Breast epithelium (tissue), 4 donors: ENCODE data around the gene HEG1. TPM values are rescaled to one million over a fixed set of nuclear protein-coding genes. Genes with fewer than 3 reads are reported as not detected.
A peak's percentile ranks its signal among the peaks of the same experiment; 100 is the strongest.

ENCODE experiments used
- DNase-seq, 2 donors: peaks; one replicate each; pipeline ENCODE4 v3.0.0-alpha.2; 2019; ENCODE audit warnings: low spot score in 2 of 2
- H3K27ac ChIP-seq, 2 donors: fragments of 200-600 bp; sonication (generic) in 1 of 2; one replicate each; pipeline ENCODE4 v1.5.1; 2016 to 2019; ENCODE audit warnings: mild to moderate bottlenecking in 1 of 2
- H3K27me3 ChIP-seq, 2 donors: fragments of 200-600 bp; sonication (generic) in 1 of 2; one replicate each; pipeline versions ENCODE4 v1.5.1 to v1.6.0; 2017 to 2019; ENCODE audit warnings: control low read depth in 1 of 2, mild to moderate bottlenecking in 1 of 2
- H3K36me3 ChIP-seq: fragments of 200-600 bp; one replicate; pipeline ENCODE4 v1.5.1; 2019
- H3K4me1 ChIP-seq, 2 donors: fragments of 200-600 bp; sonication (generic); one replicate each; pipeline ENCODE4 v1.5.1; 2016 to 2019; ENCODE audit warnings: control low read depth in 1 of 2
- H3K4me3 ChIP-seq, 3 donors: fragments of 200-600 bp; sonication (generic); 1 replicate in 2 of 3; 2 replicates in 1 of 3; pipeline ENCODE4 v1.5.1; 2016 to 2019; ENCODE audit warnings: mild to moderate bottlenecking in 3 of 3, moderate library complexity in 2 of 3
- H3K9me3 ChIP-seq, 2 donors: fragments of 200-600 bp; sonication (generic) in 1 of 2; one replicate each; pipeline ENCODE4 v1.5.1; 2016 to 2019; ENCODE audit warnings: control low read depth in 1 of 2
- CTCF ChIP-seq, 3 donors: fragments of 450-650 bp; IDR thresholded peaks; one replicate each; pipeline ENCODE4 v1.5.1; 2016 to 2017; ENCODE audit warnings: antibody characterized with exemption in 3 of 3, mild to moderate bottlenecking in 3 of 3, moderate library complexity in 3 of 3
- POLR2A ChIP-seq: fragments of 450-650 bp; IDR thresholded peaks from one replicate; pipeline ENCODE4 v1.6.1; 2016; ENCODE audit warnings: antibody characterized with exemption, mild to moderate bottlenecking, moderate library complexity
- POLR2AphosphoS5 ChIP-seq, 3 donors: sonication (generic); formaldehyde crosslinking; IDR thresholded peaks; one replicate each; pipeline ENCODE4 v1.6.1; 2017; ENCODE audit warnings: antibody characterized with exemption in 3 of 3
- intact Hi-C: fragments of 100-400 bp; cut with DNase I; formaldehyde crosslinking; loops from one replicate; pipeline ENCODE4 v1.15.1; 2023; ENCODE audit warnings: low total_unique reads
- total RNA-seq, 3 donors: library from RNA; depleted of rRNA; stranded (reverse); fragments of >200 nt; gene quantifications; one replicate each; pipeline ENCODE4 v1.1.0, GENCODE V29; 2016

Gene HEG1
- total RNA-seq, 3 donors from 2014 or later = 36.0 to 45.9 (median 45.1) TPM

- Histone ChIP-seq H3K4me1 (peaks cover 4 to 9% of the 10 kb centered on the region in 2 donors), H3K4me3 (no peak overlapping the region), H3K27ac (peak overlapping the region; percentile 63 to 64), H3K27me3 (no peaks in the 10 kb centered on the region), H3K9me3 (no peaks in the 10 kb centered on the region), H3K36me3 (no peaks in the 10 kb centered on the region)
- TF ChIP-seq CTCF (IDR thresholded peaks at IDR 0.05) (no peak), POLR2AphosphoS5 (IDR thresholded peaks at IDR 0.05) (peak; percentile 44 to 78 (median 73)), POLR2A (no peak)
- no peak for DNase-seq
- intact Hi-C loops = no loop called here
Measured at GRCh38 chr3:125061170-125061569, 5.4 kb upstream of the HEG1 start.

GRCh38 chr3:125059488-125060245, 3.9 kb upstream of the HEG1 start:
- intact Hi-C loops = no loop called here
- no peaks in the 10 kb centered on the region for H3K9me3 ChIP-seq
- no peaks in the 10 kb centered on the region for H3K36me3 ChIP-seq
- DNase-seq = no peak
- no peak overlapping the region for H3K27ac ChIP-seq
- no peaks in the 10 kb centered on the region for H3K27me3 ChIP-seq
- peaks cover 4 to 9% of the 10 kb centered on the region in 2 donors for H3K4me1 ChIP-seq
- no peak overlapping the region for H3K4me3 ChIP-seq
- no peak for TF ChIP-seq POLR2AphosphoS5 (IDR thresholded peaks at IDR 0.05)
- TF ChIP-seq CTCF (IDR thresholded peaks at IDR 0.05) = no peak
- no peak for TF ChIP-seq POLR2A

GRCh38 chr3:125058959-125059358, 3.2 kb upstream of the HEG1 start:
- no peaks in the 10 kb centered on the region for H3K36me3 ChIP-seq
- TF ChIP-seq CTCF (IDR thresholded peaks at IDR 0.05) (no peak), POLR2A (no peak), POLR2AphosphoS5 (IDR thresholded peaks at IDR 0.05) (no peak)
- intact Hi-C loops = no loop called here
- peaks cover 4 to 9% of the 10 kb centered on the region in 2 donors for H3K4me1 ChIP-seq
- no peaks in the 10 kb centered on the region for H3K9me3 ChIP-seq
- no peak for DNase-seq
- no peak overlapping the region for H3K27ac ChIP-seq
- no peaks in the 10 kb centered on the region for H3K27me3 ChIP-seq
- H3K4me3 ChIP-seq = no peak overlapping the region

GRCh38 chr3:125058529-125058928, 2.7 kb upstream of the HEG1 start:
- Histone ChIP-seq H3K36me3 (no peaks in the 10 kb centered on the region), H3K4me1 (peaks cover 4 to 9% of the 10 kb centered on the region in 2 donors), H3K27me3 (no peaks in the 10 kb centered on the region), H3K27ac (no peak overlapping the region), H3K9me3 (no peaks in the 10 kb centered on the region), H3K4me3 (no peak overlapping the region)
- TF ChIP-seq CTCF (IDR thresholded peaks at IDR 0.05) (no peak), POLR2A (no peak), POLR2AphosphoS5 (IDR thresholded peaks at IDR 0.05) (no peak)
- no peak for DNase-seq
- intact Hi-C loops = no loop called here

- Histone ChIP-seq H3K36me3 (no peaks in the 10 kb centered on the region), H3K27ac (peak overlapping the region; percentile 52 to 96), H3K9me3 (no peaks in the 10 kb centered on the region), H3K4me3 (no peak overlapping the region), H3K4me1 (peaks cover 4 to 9% of the 10 kb centered on the region in 2 donors), H3K27me3 (no peaks in the 10 kb centered on the region)
- TF ChIP-seq CTCF (IDR thresholded peaks at IDR 0.05) (no peak), POLR2AphosphoS5 (IDR thresholded peaks at IDR 0.05) (no peak), POLR2A (no peak)
- intact Hi-C loops = loop anchor here (1.0 kb wide), 1 partner anchor 38 kb away; no protein-coding TSS in a partner anchor
- DNase-seq = no peak
Measured at GRCh38 chr3:125057186-125057850, 1.5 kb upstream of the HEG1 start.
